ENCODE measurements around the gene ESR1.

DNA sequence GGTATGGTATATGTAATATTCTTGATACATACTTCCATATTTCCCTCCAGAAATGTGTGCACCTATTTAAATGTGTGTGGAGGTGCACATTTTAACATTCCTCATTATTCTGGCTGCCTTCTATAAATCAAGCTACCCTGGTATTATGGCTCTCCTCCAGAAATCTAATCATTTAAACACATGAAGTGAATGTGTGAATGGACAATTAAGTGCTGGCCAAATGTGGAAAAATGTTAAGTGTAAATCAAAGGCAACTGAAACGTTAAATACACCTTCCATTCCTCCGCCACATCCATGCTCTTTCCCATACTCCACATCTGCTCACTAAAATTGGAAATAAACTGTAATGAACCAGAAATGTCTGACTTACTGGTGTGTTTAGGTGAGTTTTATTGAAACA is 24.9 kb upstream of the ESR1 start:
- TF ChIP-seq POLR2A (IDR thresholded peaks at IDR 0.05; ENCODE audit: low read depth) (no peak), CTCF (IDR thresholded peaks at IDR 0.05) (no peak)

Measured in esophagus muscularis mucosa (tissue), 3 donors.